Measurements from ENCODE around the gene TADA1.
A peak's percentile ranks its signal among the peaks of the same experiment; 100 is the strongest.

DNA sequence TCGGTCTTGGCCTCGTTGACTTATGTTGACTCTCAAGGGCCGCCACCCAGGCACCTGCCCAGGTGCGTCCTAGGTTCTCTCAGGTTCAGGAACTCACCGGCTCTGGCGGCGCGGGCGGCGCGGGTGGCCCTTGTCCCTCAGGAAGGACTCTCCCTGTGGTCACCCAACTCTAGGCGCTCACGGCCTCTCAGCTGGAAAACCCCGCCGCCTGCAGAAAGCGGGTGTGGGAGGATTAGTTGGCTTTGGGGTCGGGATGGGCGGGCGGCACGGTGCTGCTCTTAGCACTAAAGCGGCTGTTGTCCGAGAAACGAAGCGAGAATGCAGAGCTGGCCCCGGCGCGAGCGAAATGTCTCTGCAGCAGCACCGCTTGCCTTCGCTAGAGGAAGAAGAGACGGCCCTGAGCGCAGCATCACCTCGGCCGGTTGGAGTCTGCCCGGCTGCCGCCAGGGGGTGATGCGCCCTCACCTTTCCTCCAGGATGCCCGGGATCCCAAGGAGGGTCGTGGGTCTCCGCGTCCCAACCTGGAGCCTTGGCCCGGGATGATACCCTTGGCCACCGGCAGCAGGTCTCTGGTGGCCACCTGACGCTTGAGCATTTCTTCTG, 8.1 kb upstream of the TADA1 start:
- TF ChIP-seq CTCF (IDR thresholded peaks at IDR 0.05; ENCODE audit: low read length) (peak; percentile 32), EZH2 (optimal IDR thresholded peaks at IDR 0.05; ENCODE audit: low read depth, low read length) (no peak)

All from MM.1S (cell line).